ENCODE results near the gene CPED1.
"Not testable (repeated sequence)": the region's sequence is repeated elsewhere in the genome, so short reads cannot be mapped to it uniquely, and the experiment has no call there.

The CPED1 gene

GRCh38 chr7:121252523-121253235 is 264.2 kb downstream of the CPED1 start:
- not testable (repeated sequence) for DNase-seq (ENCODE audit: low spot score)

- no peak for DNase-seq (ENCODE audit: low spot score)
These were observed 271.3 kb downstream of the CPED1 start for GRCh38 chr7:121259826-121260225.

- DNase-seq (ENCODE audit: low spot score), result no peak
These were observed 272.8 kb downstream of the CPED1 start for GRCh38 chr7:121261207-121261884.

GRCh38 chr7:121262221-121262620 is 273.7 kb downstream of the CPED1 start:
- DNase-seq (ENCODE audit: low spot score), result no peak

GRCh38 chr7:121262969-121263368 is 274.5 kb downstream of the CPED1 start:
- no peak for DNase-seq (ENCODE audit: low spot score)

- no peak for DNase-seq (ENCODE audit: low spot score)
These were observed 277.9 kb downstream of the CPED1 start for GRCh38 chr7:121266307-121266894.

GRCh38 chr7:121267612-121268011 is 279.1 kb downstream of the CPED1 start:
- DNase-seq (ENCODE audit: low spot score), result no peak

- no peak for DNase-seq (ENCODE audit: low spot score)
These were observed 281.3 kb downstream of the CPED1 start for GRCh38 chr7:121269798-121270197.

GRCh38 chr7:121271098-121271497 is 282.6 kb downstream of the CPED1 start:
- no peak for DNase-seq (ENCODE audit: low spot score)

GRCh38 chr7:121271916-121272315 is 283.4 kb downstream of the CPED1 start:
- no peak for DNase-seq (ENCODE audit: low spot score)

- DNase-seq (ENCODE audit: low spot score), result no peak
These were observed 284.2 kb downstream of the CPED1 start for GRCh38 chr7:121272676-121273075.

GRCh38 chr7:121273467-121274167 is 285.1 kb downstream of the CPED1 start:
- no peak for DNase-seq (ENCODE audit: low spot score)

GRCh38 chr7:121274467-121274866 is 286.0 kb downstream of the CPED1 start:
- DNase-seq (ENCODE audit: low spot score), result no peak

GRCh38 chr7:121275204-121275603 is 286.7 kb downstream of the CPED1 start:
- no peak for DNase-seq (ENCODE audit: low spot score)

- no peak for DNase-seq (ENCODE audit: low spot score)
These were observed 287.8 kb downstream of the CPED1 start for GRCh38 chr7:121276313-121276712.

- no peak for DNase-seq (ENCODE audit: low spot score)
These were observed 289.9 kb downstream of the CPED1 start for GRCh38 chr7:121278120-121279021.

GRCh38 chr7:121279060-121279620 is 290.6 kb downstream of the CPED1 start:
- no peak for DNase-seq (ENCODE audit: low spot score)

GRCh38 chr7:121279822-121280221 is 291.3 kb downstream of the CPED1 start:
- no peak for DNase-seq (ENCODE audit: low spot score)

- DNase-seq (ENCODE audit: low spot score), result no peak
These were observed 292.1 kb downstream of the CPED1 start for GRCh38 chr7:121280656-121281055.

GRCh38 chr7:121282129-121282528 is 293.6 kb downstream of the CPED1 start:
- no peak for DNase-seq (ENCODE audit: low spot score)

GRCh38 chr7:121285066-121285667 is 296.7 kb downstream of the CPED1 start:
- DNase-seq (ENCODE audit: low spot score), result no peak
